IMR-90 (cell line): ENCODE measurements around the gene WAC. TPM values are rescaled to one million over a fixed set of nuclear protein-coding genes. Genes with fewer than 3 reads are reported as not detected.

Source experiments
- ATAC-seq: fragments of 200-7000 bp; cut with Tn5 transposase; 2 replicates; pipeline ENCODE4 v1.9.1; 2020; ENCODE audit warnings: low read depth, mild to moderate bottlenecking, moderate library complexity
- BruUV-seq: library from RNA; stranded (reverse); fragments of 400-500 nt; replicated peaks from 2 replicates; lab custom pipeline; 2021; lab: Mats Ljungman, UMichigan
- CTCF ChIA-PET: fragments of 300-600 bp; formaldehyde crosslinking; extraction: SDS; loops from one replicate; lab custom pipeline; 2021; ENCODE audit warnings: antibody characterized with exemption; lab: Yijun Ruan, JAX
- POLR2A ChIA-PET: fragments of 300-600 bp; sonication (Branson Sonifier 250); formaldehyde crosslinking; loops from one replicate; lab custom pipeline; 2022; ENCODE audit warnings: antibody characterized with exemption; ENCODE audit not compliant: unreplicated experiment; lab: Charles Lee
- DNase-seq: peaks from one replicate; pipeline ENCODE4 v3.0.0; 2013
- H2AFZ ChIP-seq: replicated peaks from 2 replicates; pipeline ENCODE3; 2013; ENCODE audit warnings: low read length, mild to moderate bottlenecking; ENCODE audit not compliant: poor library complexity
- H2AK5ac ChIP-seq: 2 replicates; pipeline ENCODE4 v1.6.1; 2013; ENCODE audit warnings: low read depth, low read length, inconsistent platforms
- H2AK9ac ChIP-seq: replicated peaks from 2 replicates; pipeline ENCODE3; 2013; ENCODE audit warnings: mild to moderate bottlenecking, low read depth, low read length, moderate library complexity; ENCODE audit not compliant: poor library complexity
- H2BK120ac ChIP-seq: 2 replicates; pipeline ENCODE4 v1.6.1; 2013; ENCODE audit warnings: low read depth, low read length, inconsistent platforms
- H2BK15ac ChIP-seq: 3 replicates; pipeline ENCODE4 v1.6.1; 2013; ENCODE audit warnings: low read depth, low read length, inconsistent platforms
- H2BK20ac ChIP-seq: 2 replicates; pipeline ENCODE4 v1.6.1; 2013; ENCODE audit warnings: low read depth, mild to moderate bottlenecking, inconsistent platforms, low read length, moderate library complexity
- H2BK5ac ChIP-seq: 2 replicates; pipeline ENCODE4 v1.6.1; 2013; ENCODE audit warnings: mild to moderate bottlenecking, low read depth, low read length, inconsistent platforms; ENCODE audit not compliant: poor library complexity, severe bottlenecking
- H3K14ac ChIP-seq: replicated peaks from 2 replicates; pipeline ENCODE4 v1.6.1; 2013; ENCODE audit warnings: low read depth, low read length, inconsistent platforms
- H3K18ac ChIP-seq: 2 replicates; pipeline ENCODE4 v1.6.1; 2013; ENCODE audit warnings: low read depth, low read length, control low read depth
- H3K23ac ChIP-seq: 2 replicates; pipeline ENCODE4 v1.6.1; 2013; ENCODE audit warnings: low read depth, low read length, inconsistent platforms
- H3K27ac ChIP-seq: 2 replicates; pipeline ENCODE4 v1.5.1; 2013; ENCODE audit warnings: mild to moderate bottlenecking, control low read depth, low read length; ENCODE audit not compliant: insufficient read depth
- H3K27me3 ChIP-seq: 2 replicates; pipeline ENCODE4 v1.6.1; 2013; ENCODE audit warnings: low read length; ENCODE audit not compliant: control insufficient read depth, insufficient read depth
- H3K36me3 ChIP-seq: 2 replicates; pipeline ENCODE4 v1.6.1; 2013; ENCODE audit warnings: low read length, mixed read lengths; ENCODE audit not compliant: control insufficient read depth, insufficient read depth
- H3K4ac ChIP-seq: 2 replicates; pipeline ENCODE4 v1.6.1; 2013; ENCODE audit warnings: low read depth, low read length, inconsistent platforms
- H3K4me1 ChIP-seq: 2 replicates; pipeline ENCODE4 v1.6.1; 2013; ENCODE audit warnings: low read length, mixed read lengths; ENCODE audit not compliant: control insufficient read depth, insufficient read depth
- H3K4me2 ChIP-seq: 2 replicates; pipeline ENCODE4 v1.6.1; 2013; ENCODE audit warnings: low read depth, mild to moderate bottlenecking, control low read depth, low read length, moderate library complexity
- H3K4me3 ChIP-seq: 2 replicates; pipeline ENCODE4 v1.5.1; 2013; ENCODE audit warnings: low read depth, mild to moderate bottlenecking, control low read depth, low read length, moderate library complexity; ENCODE audit not compliant: insufficient read depth
- H3K56ac ChIP-seq: 2 replicates; pipeline ENCODE4 v1.6.1; 2013; ENCODE audit warnings: low read length, inconsistent platforms; ENCODE audit not compliant: insufficient read depth; ENCODE audit errors: extremely low read depth
- H3K79me1 ChIP-seq, 2 experiments: 2 replicates each; pipeline ENCODE4 v1.6.1; 2013; ENCODE audit warnings: low read length in 2 of 2, inconsistent platforms in 1 of 2, low read depth in 1 of 2
- H3K9ac ChIP-seq: 2 replicates; pipeline ENCODE4 v1.6.1; 2013; ENCODE audit warnings: low read depth, low read length, control low read depth
- H3K9me1 ChIP-seq: 2 replicates; pipeline ENCODE4 v1.6.1; 2013; ENCODE audit warnings: low read length, inconsistent platforms; ENCODE audit not compliant: insufficient read depth
- H3K9me3 ChIP-seq: 2 replicates; pipeline ENCODE4 v1.6.1; 2013; ENCODE audit warnings: low read length; ENCODE audit not compliant: control insufficient read depth, insufficient read depth
- H4K20me1 ChIP-seq: 2 replicates; pipeline ENCODE4 v1.6.1; 2013; ENCODE audit warnings: low read length, inconsistent platforms; ENCODE audit not compliant: insufficient read depth
- H4K5ac ChIP-seq: 2 replicates; pipeline ENCODE4 v1.6.1; 2013; ENCODE audit warnings: mild to moderate bottlenecking, low read depth, low read length, control low read depth
- H4K8ac ChIP-seq, 2 experiments: 2 replicates each; pipeline ENCODE4 v1.6.1; 2013; ENCODE audit warnings: low read depth in 2 of 2, low read length in 2 of 2, control low read depth in 1 of 2, inconsistent platforms in 1 of 2
- H4K91ac ChIP-seq: 2 replicates; pipeline ENCODE4 v1.6.1; 2013; ENCODE audit warnings: low read depth, low read length, inconsistent platforms; ENCODE audit not compliant: insufficient read depth
- BHLHE40 ChIP-seq: fragments of 150-350 bp; IDR thresholded peaks from 2 replicates; pipeline ENCODE4 v1.6.1; 2016; ENCODE audit warnings: mild to moderate bottlenecking, low read depth, low read length
- CEBPB ChIP-seq: IDR thresholded peaks from 2 replicates; pipeline ENCODE4 v1.6.1; 2012; ENCODE audit warnings: low read depth, low read length, improper control_type of control experiment
- CHD1 ChIP-seq: IDR thresholded peaks from 2 replicates; pipeline ENCODE4 v1.6.1; 2012; ENCODE audit warnings: low read depth, low read length, improper control_type of control experiment
- CTCF ChIP-seq: conservative IDR thresholded peaks from 2 replicates; pipeline ENCODE4 v1.5.1; 2012; ENCODE audit warnings: mild to moderate bottlenecking, low read depth, low read length, improper control_type of control experiment
- FOS ChIP-seq: fragments of 150-350 bp; IDR thresholded peaks from 2 replicates; pipeline ENCODE4 v1.6.1; 2016; ENCODE audit warnings: low read depth, low read length
- MXI1 ChIP-seq: IDR thresholded peaks from 2 replicates; pipeline ENCODE4 v1.6.1; 2012; ENCODE audit warnings: low read depth, mild to moderate bottlenecking, low read length, moderate library complexity, borderline replicate concordance
- NFE2L2 ChIP-seq: fragments of 150-350 bp; IDR thresholded peaks from 2 replicates; pipeline ENCODE4 v1.6.1; 2016; ENCODE audit warnings: low read depth, mild to moderate bottlenecking, low read length
- POLR2A ChIP-seq: IDR thresholded peaks from 2 replicates; pipeline ENCODE4 v1.6.1; 2012; ENCODE audit warnings: mild to moderate bottlenecking, low read depth, low read length
- RAD21 ChIP-seq: IDR thresholded peaks from 2 replicates; pipeline ENCODE4 v1.6.1; 2012; ENCODE audit warnings: low read length, improper control_type of control experiment
- RCOR1 ChIP-seq: IDR thresholded peaks from 2 replicates; pipeline ENCODE4 v1.6.1; 2012; ENCODE audit warnings: mild to moderate bottlenecking, low read length, improper control_type of control experiment; ENCODE audit not compliant: insufficient replicate concordance
- RFX5 ChIP-seq: IDR thresholded peaks from 2 replicates; pipeline ENCODE4 v1.8.0; 2012; ENCODE audit warnings: low read depth, mild to moderate bottlenecking, low read length, moderate library complexity
- WGBS, 2 experiments: methylation state at CpG; one replicate each; pipeline versions ENCODE4 v1.1.5 to v1.1.7; 2013; ENCODE audit warnings: missing lambda C conversion rate in 2 of 2; ENCODE audit not compliant: insufficient read length in 1 of 2; ENCODE audit errors: extremely low coverage in 2 of 2; 5-methylcytosine and 5-hydroxymethylcytosine counted together
- dilution Hi-C: fragments of 300-500 bp; cut with HindIII; formaldehyde crosslinking; loops from one replicate; pipeline ENCODE4 v1.14.3; 2018; ENCODE audit warnings: low sequenced_read_pairs; ENCODE audit not compliant: unreplicated experiment
- in situ Hi-C: fragments of 300-500 bp; cut with MboI; formaldehyde crosslinking; loops from 3 replicates; pipeline ENCODE4 v1.14.3; 2019; ENCODE audit warnings: low sequenced_read_pairs, inconsistent platforms, mixed read lengths
- intact Hi-C: fragments of 100-400 bp; cut with micrococcal nuclease; formaldehyde crosslinking; loops from 2 replicates; pipeline ENCODE4 v1.10.0; 2022
- polyA plus RNA-seq, 3 experiments: library from polyadenylated mRNA; depleted of rRNA; stranded (reverse); fragments of >200 nt; gene quantifications; 2 replicates each; pipeline ENCODE4 v1.2.3, GENCODE V29; 2012; ENCODE audit warnings: low replicate concordance in 1 of 3
- total RNA-seq: library from RNA; depleted of rRNA; stranded (reverse); fragments of >200 nt; gene quantifications from 2 replicates; pipeline ENCODE4 v1.2.3, GENCODE V29; 2012
- TF ChIP-seq, protein P1 (sequence below): fragments of 150-350 bp; IDR thresholded peaks from 2 replicates; pipeline ENCODE4 v1.6.1; 2016; ENCODE audit warnings: low read depth, mild to moderate bottlenecking, low read length, moderate library complexity, borderline replicate concordance
- TF ChIP-seq, protein P2 (sequence below): fragments of 150-350 bp; IDR thresholded peaks from 2 replicates; pipeline ENCODE4 v1.6.1; 2017; ENCODE audit warnings: mild to moderate bottlenecking, antibody characterized with exemption, low read length, low read depth

Gene WAC
- total and polyA plus RNA-seq, 2 of the 4 experiments (the other 2 are of a cell fraction): 39.6 to 52.2 TPM

GRCh38 chr10:28633750-28634149 is 100.8 kb downstream of the WAC start:
- H4K20me1 ChIP-seq: no peaks in the 10 kb centered on the region
- H2BK120ac ChIP-seq: no peak overlapping the region
- H3K27ac ChIP-seq: no peak overlapping the region
- CTCF ChIA-PET: no interaction called here
- H3K36me3 ChIP-seq: no peaks in the 10 kb centered on the region
- no peaks in the 10 kb centered on the region for H3K79me1 ChIP-seq
- H2AK5ac ChIP-seq: no peak overlapping the region
- H3K27me3 ChIP-seq: peaks cover 23% of the 10 kb centered on the region
- no peak overlapping the region for H4K8ac ChIP-seq
- no peaks in the 10 kb centered on the region for H3K9me3 ChIP-seq
- no peak overlapping the region for H3K23ac ChIP-seq
- H2AFZ ChIP-seq: no peak overlapping the region
- DNase-seq: no peak
- H3K4me3 ChIP-seq: no peak overlapping the region
- intact Hi-C loops: no loop called here
- no peak overlapping the region for H3K4ac ChIP-seq
- H3K9ac ChIP-seq: no peak overlapping the region
- H4K5ac ChIP-seq: no peak overlapping the region
- no peak overlapping the region for H3K56ac ChIP-seq
- H3K4me1 ChIP-seq: peaks cover 2% of the 10 kb centered on the region; the same call in 1 of the 2 replicates
- no peak; the same call in 1 of the 2 replicates for ATAC-seq
- POLR2A ChIA-PET: no interaction called here
- H3K4me2 ChIP-seq: no peak overlapping the region
- no peak overlapping the region for H3K18ac ChIP-seq
- no peak overlapping the region for H2BK15ac ChIP-seq
- no peak overlapping the region for H2BK5ac ChIP-seq
- dilution Hi-C loops: no loop called here
- H3K14ac ChIP-seq: no peak overlapping the region
- no peaks in the 10 kb centered on the region for H3K9me1 ChIP-seq
- 73% methylated on average over 3 of the region's 6 CpGs; no CpG with 5 or more reads in 1 of the 2 experiments for WGBS, 2 experiments
- H4K91ac ChIP-seq: no peak overlapping the region
- TF ChIP-seq CTCF: no peak
- TF ChIP-seq NFE2L2: no peak
- no peak for TF ChIP-seq POLR2A
- TF ChIP-seq CHD1: no peak
- TF ChIP-seq, protein P1, sequence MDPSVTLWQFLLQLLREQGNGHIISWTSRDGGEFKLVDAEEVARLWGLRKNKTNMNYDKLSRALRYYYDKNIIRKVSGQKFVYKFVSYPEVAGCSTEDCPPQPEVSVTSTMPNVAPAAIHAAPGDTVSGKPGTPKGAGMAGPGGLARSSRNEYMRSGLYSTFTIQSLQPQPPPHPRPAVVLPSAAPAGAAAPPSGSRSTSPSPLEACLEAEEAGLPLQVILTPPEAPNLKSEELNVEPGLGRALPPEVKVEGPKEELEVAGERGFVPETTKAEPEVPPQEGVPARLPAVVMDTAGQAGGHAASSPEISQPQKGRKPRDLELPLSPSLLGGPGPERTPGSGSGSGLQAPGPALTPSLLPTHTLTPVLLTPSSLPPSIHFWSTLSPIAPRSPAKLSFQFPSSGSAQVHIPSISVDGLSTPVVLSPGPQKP: no peak
- TF ChIP-seq, protein P2, sequence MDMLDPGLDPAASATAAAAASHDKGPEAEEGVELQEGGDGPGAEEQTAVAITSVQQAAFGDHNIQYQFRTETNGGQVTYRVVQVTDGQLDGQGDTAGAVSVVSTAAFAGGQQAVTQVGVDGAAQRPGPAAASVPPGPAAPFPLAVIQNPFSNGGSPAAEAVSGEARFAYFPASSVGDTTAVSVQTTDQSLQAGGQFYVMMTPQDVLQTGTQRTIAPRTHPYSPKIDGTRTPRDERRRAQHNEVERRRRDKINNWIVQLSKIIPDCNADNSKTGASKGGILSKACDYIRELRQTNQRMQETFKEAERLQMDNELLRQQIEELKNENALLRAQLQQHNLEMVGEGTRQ: no peak
- TF ChIP-seq RCOR1: no peak
- TF ChIP-seq CEBPB: no peak
- no peak for TF ChIP-seq FOS
- TF ChIP-seq RAD21: no peak
- TF ChIP-seq MXI1: no peak
- TF ChIP-seq BHLHE40: no peak
- TF ChIP-seq RFX5: no peak
- in situ Hi-C loops: no loop called here
- no peak overlapping the region for H2AK9ac ChIP-seq
- BruUV-seq: no TSS peak
- no peak overlapping the region for H2BK20ac ChIP-seq
